Rectal smooth muscle tissue (tissue), 1 donor: ENCODE measurements around the gene OSBPL3.

Experiments
- H3K27ac ChIP-seq: one replicate; pipeline ENCODE4 v1.7.0; 2013; ENCODE audit warnings: low read depth, low read length, inconsistent platforms
- H3K27me3 ChIP-seq: one replicate; pipeline ENCODE4 v1.7.0; 2013; ENCODE audit warnings: low read length; ENCODE audit not compliant: control insufficient read depth, insufficient read depth
- H3K36me3 ChIP-seq: one replicate; pipeline ENCODE4 v1.7.0; 2013; ENCODE audit warnings: low read length; ENCODE audit not compliant: control insufficient read depth, insufficient read depth
- H3K4me1 ChIP-seq: one replicate; pipeline ENCODE4 v1.7.0; 2013; ENCODE audit warnings: low read length; ENCODE audit not compliant: control insufficient read depth, insufficient read depth
- H3K4me3 ChIP-seq: one replicate; pipeline ENCODE4 v1.7.0; 2013; ENCODE audit warnings: low read length
- H3K9ac ChIP-seq: one replicate; pipeline ENCODE4 v1.7.0; 2013; ENCODE audit warnings: low read length

The OSBPL3 gene

DNA sequence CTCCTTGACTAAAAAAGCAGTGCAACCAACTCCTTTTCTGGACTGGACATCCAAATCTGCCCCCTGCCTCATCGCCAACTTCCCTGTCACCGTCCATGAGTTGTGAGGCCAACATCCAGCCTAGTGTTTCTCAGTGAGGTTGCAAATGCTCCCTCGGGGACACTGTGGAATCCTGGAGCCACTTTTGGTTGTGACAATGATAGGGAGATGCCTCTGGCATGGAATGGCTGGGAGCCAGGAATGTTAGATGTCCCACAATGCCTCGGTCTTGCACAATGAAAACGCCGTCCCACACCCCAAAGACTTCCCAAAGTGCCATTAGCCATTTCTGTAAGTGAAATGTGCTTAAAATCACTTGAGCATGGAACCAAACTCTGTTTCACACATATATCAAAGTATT is 105.2 kb downstream of the OSBPL3 start:
- no peaks in the 10 kb centered on the region for H3K27me3 ChIP-seq
- H3K9ac ChIP-seq: no peak overlapping the region
- no peaks in the 10 kb centered on the region for H3K36me3 ChIP-seq
- H3K4me3 ChIP-seq: no peak overlapping the region
- H3K27ac ChIP-seq: no peak overlapping the region
- no peaks in the 10 kb centered on the region for H3K4me1 ChIP-seq

DNA sequence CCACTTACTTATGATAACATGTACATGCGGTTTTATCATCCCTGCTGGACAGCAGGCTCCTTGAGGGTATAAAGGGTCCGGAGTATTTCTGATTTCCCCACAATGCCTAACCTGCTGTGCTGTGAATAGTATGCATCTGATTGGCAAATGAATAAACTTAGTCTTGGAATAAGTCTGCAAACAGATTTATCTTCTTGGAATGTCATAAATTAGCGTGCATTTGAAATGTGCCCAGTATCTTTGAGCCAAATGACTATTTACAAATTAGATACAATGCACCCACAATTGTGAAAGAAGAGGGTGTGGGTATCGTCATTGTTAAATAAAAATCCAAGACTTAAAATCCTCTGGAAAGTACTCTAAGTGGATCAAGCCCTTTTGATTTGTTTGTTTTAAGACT is 106.0 kb downstream of the OSBPL3 start:
- no peak overlapping the region for H3K9ac ChIP-seq
- H3K4me3 ChIP-seq: no peak overlapping the region
- H3K36me3 ChIP-seq: no peaks in the 10 kb centered on the region
- no peak overlapping the region for H3K27ac ChIP-seq
- no peaks in the 10 kb centered on the region for H3K27me3 ChIP-seq
- no peaks in the 10 kb centered on the region for H3K4me1 ChIP-seq

DNA sequence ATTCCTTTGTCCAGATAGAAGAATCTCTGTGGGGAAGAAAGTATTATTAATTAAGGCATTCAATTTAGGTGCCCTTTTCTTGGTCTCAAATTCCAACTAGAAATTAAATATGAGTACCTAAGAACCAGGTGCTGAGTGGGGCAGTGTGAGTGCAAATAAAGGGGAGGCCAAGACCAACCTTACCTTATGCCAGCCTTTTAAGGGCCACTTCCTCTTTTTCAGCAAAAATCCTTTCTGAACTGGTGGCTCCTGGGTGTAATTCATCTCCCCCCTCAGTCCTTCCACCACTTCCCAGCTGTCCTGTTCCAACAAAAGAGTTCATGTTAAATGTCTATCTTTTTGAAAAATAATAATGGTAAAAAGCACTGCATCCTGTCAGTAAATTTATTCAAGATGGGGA is 108.2 kb downstream of the OSBPL3 start:
- Histone ChIP-seq H3K4me3 (no peak overlapping the region), H3K9ac (no peak overlapping the region), H3K36me3 (no peaks in the 10 kb centered on the region), H3K27ac (no peak overlapping the region), H3K4me1 (no peaks in the 10 kb centered on the region), H3K27me3 (no peaks in the 10 kb centered on the region)

DNA sequence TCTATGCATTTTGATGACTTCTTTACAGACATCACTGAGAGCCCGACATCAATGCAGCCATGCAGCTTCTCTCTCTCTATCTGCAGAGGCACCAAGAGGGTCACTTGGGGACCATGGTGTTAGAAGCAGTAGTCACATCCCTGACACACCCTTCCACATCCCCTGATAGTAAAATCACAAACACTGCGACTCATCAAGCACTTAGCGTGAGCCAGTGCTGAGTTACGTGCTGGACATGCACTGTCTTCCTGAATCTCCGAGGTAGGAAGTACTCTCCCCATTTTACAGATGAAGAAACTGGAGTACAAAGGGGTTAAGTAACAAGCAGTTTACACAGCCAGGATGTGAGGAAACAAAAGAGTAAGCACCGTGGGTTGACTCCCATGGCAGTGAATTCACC is 109.2 kb downstream of the OSBPL3 start:
- Histone ChIP-seq H3K9ac (no peak overlapping the region), H3K4me1 (no peaks in the 10 kb centered on the region), H3K27me3 (no peaks in the 10 kb centered on the region), H3K36me3 (no peaks in the 10 kb centered on the region), H3K27ac (no peak overlapping the region), H3K4me3 (no peak overlapping the region)

DNA sequence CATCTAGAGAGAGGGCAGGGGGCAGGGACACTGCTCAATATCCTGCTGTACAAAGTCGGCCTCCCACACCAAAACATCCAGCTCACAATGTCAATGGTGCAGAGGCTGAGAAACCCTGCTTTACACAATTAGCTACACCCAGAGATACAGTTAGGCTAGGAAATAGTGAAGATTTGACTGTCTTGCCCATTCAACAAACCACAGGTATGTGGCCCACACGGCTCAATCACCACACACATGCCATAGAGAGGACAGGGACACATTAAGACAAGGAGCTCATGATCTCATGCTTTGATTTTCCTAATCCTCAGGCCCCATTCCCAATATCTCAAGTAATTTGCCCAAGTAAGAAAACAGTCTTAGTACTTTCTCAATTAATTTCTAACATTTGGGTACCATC is 110.4 kb downstream of the OSBPL3 start:
- Histone ChIP-seq H3K27ac (no peak overlapping the region), H3K9ac (no peak overlapping the region), H3K4me1 (no peaks in the 10 kb centered on the region), H3K36me3 (no peaks in the 10 kb centered on the region), H3K27me3 (no peaks in the 10 kb centered on the region), H3K4me3 (no peak overlapping the region)

DNA sequence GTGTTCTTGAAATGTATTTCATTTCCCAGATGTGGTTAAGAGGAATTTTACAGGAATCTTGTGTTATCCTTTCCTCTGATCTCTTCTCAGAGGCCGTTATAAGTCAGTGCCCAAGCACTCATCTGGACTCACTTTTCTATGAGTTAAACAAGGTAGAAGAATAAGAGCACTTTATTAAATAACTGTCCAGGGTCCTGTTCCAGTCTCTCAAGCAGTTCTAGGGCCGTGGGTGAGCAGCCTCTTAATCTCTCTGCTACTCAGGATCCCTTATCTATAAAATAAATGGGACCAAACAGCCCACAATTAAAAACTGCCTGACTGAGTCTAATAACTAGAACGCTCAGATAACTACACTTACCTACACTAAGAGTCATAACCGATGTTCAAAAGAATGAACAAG is 111.2 kb downstream of the OSBPL3 start:
- Histone ChIP-seq H3K9ac (no peak overlapping the region), H3K27me3 (no peaks in the 10 kb centered on the region), H3K4me3 (no peak overlapping the region), H3K4me1 (no peaks in the 10 kb centered on the region), H3K27ac (no peak overlapping the region), H3K36me3 (no peaks in the 10 kb centered on the region)

DNA sequence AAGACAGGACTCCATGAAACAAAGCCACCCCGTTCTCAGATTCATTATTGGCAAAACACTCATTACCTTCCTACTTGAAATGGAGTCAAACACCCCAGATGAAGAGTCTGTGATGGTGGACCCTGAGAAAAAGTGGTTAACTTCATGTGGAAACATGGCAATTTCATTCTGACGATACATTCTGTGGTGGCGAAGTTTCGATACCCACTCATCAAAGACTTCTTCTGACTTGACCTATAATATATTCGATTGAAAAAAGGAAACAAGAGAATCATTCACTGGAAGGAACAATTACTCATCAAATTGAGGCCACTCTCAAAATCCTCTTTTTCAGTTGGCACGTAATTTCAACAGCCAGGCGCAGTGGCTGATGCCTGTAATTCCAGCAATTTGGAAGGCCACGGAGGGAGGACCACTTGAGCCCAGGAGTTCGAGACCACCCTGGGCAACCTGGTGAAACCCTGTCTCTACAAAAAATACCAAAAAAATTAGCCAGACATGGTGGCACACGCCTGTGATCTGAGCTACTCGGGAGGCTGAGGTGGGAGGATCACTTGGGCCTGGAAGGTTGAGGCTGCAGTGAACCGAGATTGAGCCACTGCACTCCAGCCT is 113.9 kb downstream of the OSBPL3 start:
- no peak overlapping the region for H3K27ac ChIP-seq
- no peaks in the 10 kb centered on the region for H3K27me3 ChIP-seq
- H3K4me1 ChIP-seq: no peaks in the 10 kb centered on the region
- no peaks in the 10 kb centered on the region for H3K36me3 ChIP-seq
- H3K4me3 ChIP-seq: no peak overlapping the region
- H3K9ac ChIP-seq: no peak overlapping the region

DNA sequence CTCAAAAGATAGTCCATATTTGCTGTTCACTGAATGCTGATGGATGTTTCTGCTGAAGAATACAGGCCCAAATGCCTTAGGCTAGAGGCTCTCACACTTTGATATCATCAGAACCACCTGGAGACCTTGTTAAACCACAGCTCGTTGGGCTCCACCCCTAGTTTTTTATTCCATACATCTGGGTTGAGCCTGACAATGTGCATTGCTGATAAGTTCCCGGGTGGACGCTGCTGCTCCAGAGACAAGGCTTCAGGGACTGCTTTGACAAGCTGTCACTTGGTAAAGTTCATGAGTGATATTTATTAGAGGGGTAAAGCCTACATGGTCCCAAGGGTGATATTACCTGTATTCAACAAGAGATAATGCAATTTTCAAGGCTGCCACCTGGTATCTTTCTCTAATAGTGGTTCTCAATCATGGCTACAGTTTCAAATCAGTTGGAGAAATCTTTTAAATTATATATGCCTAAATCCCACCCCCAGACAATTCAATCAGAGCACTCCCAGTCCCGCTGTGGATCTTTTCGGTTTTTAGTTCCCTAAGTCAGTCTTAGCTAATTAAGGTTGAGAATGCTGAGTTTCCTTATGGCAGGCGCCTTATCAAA is 115.7 kb downstream of the OSBPL3 start:
- no peak overlapping the region for H3K9ac ChIP-seq
- no peaks in the 10 kb centered on the region for H3K36me3 ChIP-seq
- H3K4me3 ChIP-seq: no peak overlapping the region
- H3K27me3 ChIP-seq: no peaks in the 10 kb centered on the region
- no peaks in the 10 kb centered on the region for H3K4me1 ChIP-seq
- no peak overlapping the region for H3K27ac ChIP-seq

DNA sequence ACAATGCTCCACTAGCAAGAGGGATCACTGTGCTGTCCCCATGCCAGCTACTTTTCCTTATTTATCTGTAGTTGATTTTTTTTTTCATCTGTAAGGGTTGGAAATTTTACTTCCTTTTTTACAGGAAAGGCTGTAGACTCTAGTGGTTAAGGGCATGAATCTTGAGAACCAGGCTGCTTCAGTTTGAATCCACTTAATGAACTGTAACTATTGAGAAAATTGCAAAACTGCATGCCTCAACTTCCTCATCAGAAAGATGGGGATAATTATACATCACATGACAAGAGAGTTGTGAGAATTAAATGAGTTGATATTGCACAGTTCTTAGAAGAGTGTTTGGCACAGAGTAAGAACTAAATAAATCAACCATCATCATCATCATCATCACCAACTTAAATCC is 116.4 kb downstream of the OSBPL3 start:
- no peak overlapping the region for H3K4me3 ChIP-seq
- no peak overlapping the region for H3K9ac ChIP-seq
- no peaks in the 10 kb centered on the region for H3K36me3 ChIP-seq
- no peaks in the 10 kb centered on the region for H3K4me1 ChIP-seq
- H3K27me3 ChIP-seq: no peaks in the 10 kb centered on the region
- H3K27ac ChIP-seq: no peak overlapping the region

DNA sequence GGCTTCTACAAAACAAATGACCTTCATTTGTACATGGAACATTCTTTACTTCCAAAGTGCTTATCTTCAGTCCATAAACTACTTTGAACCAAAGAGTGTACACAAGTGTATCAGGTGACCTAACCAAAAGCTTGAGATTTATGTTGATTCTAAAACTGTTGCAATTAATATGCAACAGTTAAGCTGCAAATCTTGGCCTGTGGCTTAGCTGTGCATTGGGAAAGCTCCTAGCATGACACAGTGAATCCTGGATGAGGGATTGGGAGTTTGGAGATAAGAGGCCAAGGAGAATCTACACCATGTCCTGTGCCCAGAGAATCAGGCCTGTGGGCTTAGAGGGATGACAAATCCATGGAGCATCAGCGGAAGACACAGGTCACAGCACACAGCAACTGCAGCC is 117.5 kb downstream of the OSBPL3 start:
- no peaks in the 10 kb centered on the region for H3K27me3 ChIP-seq
- H3K27ac ChIP-seq: no peak overlapping the region
- no peak overlapping the region for H3K9ac ChIP-seq
- H3K4me1 ChIP-seq: no peaks in the 10 kb centered on the region
- H3K4me3 ChIP-seq: no peak overlapping the region
- H3K36me3 ChIP-seq: no peaks in the 10 kb centered on the region

DNA sequence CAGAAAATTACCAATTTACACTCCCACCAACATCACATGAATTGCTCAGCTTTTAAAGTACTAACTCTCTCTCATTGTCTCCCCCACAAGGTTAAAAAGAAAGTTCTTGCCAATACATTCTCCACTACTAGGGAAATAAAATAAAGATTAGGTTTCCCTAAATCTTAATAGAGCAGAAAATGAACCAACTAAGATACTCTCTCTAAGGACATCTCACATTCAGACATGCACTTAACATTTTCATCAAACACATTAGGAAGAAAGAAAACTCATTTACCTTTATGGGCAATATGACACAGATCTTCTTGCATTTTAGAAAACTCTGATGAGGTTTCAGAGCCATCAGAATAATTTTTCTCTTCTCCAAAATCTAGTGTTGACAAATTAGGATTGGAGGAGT is 118.6 kb downstream of the OSBPL3 start:
- Histone ChIP-seq H3K27me3 (no peaks in the 10 kb centered on the region), H3K27ac (no peak overlapping the region), H3K9ac (no peak overlapping the region), H3K4me1 (no peaks in the 10 kb centered on the region), H3K4me3 (no peak overlapping the region), H3K36me3 (no peaks in the 10 kb centered on the region)

DNA sequence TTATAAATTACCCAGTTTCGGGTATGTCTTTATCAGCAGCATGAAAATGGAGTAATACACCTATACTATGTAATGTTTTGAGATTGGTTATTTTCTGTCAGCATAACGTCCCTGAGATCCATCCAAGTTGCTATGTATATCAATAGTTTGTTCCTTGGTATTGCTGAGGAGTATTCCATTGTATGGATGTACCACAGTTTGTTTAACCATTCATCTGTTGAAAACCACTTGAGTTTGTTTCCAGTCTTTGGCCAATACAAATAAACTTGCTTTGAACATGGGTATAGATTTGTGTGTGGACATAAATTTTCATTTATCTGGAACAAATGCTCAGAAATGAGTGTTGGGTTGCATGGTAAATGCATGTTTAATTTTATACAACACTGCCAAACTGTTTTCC is 119.4 kb downstream of the OSBPL3 start:
- Histone ChIP-seq H3K36me3 (no peaks in the 10 kb centered on the region), H3K9ac (no peak overlapping the region), H3K4me3 (no peak overlapping the region), H3K4me1 (no peaks in the 10 kb centered on the region), H3K27ac (no peak overlapping the region), H3K27me3 (no peaks in the 10 kb centered on the region)
